ENCODE results near the gene PRMT1.

- TF ChIP-seq CTCF (IDR thresholded peaks at IDR 0.05) (no peak), POLR2A (IDR thresholded peaks at IDR 0.05) (no peak)
Measured at GRCh38 chr19:49652551-49653465, 24.3 kb upstream of the PRMT1 start.

Measured in Peyer's patch (tissue), 4 donors.